Activated CD4-positive, alpha-beta T cell treated with anti-CD3 and anti-CD28 coated beads, Interleukin-2, amount 50 U/mL, for 16 hours (primary cell): Measurements from ENCODE around the gene TRIM46.
"Not testable (repeated sequence)": the region's sequence is repeated elsewhere in the genome, so short reads cannot be mapped to it uniquely, and the experiment has no call there.

Experiments used
- DNase-seq: peaks from one replicate; pipeline ENCODE4 v3.0.0-alpha.2; 2020

Gene TRIM46

DNA sequence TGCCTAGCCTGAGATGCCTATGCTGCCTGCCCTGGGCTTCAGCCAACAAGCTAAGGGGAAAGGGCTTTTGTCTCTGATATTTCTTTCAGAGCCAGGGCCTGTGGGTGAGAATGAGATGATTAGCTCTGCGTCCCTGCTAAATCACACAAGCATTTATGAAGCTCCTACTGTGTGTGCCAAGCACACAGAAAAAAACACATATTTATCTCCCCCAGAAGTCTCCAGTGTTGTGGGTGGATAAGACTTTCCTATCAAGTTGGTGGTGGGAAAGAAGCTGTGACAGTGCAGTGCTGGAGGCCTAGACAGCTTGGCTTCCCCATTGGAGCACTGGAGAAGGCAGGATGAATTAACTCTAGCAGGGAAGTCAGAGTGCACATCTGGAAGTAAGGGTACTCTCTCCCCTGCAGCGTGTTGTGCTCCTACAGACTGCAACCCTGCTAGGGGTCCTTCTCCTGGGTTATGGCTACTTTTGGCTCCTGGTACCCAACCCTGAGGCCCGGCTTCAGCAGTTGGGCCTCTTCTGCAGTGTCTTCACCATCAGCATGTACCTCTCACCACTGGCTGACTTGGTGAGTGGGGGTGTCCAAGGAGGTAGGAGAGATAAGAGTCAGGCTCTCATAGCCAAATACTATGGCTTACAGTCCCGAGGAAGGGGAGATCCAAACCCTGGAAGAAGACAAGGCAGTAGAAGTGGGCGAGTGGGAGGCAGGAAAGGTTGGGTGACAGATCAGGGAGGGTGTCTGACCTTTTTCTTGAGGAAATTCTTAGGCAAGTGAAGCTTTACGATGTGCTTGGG lies 36.3 kb upstream of the TRIM46 start:
- DNase-seq, result no peak

GRCh38 chr1:155139895-155140629 lies 33.6 kb upstream of the TRIM46 start, which contains the start of gene DPM3:
TSS of gene DPM3 (minus strand) at chr1:155140531. CDS start at chr1:155140240, 291 bp downstream.
- DNase-seq, result peak; percentile 93

GRCh38 chr1:155140630-155140953 lies 33.1 kb upstream of the TRIM46 start:
- DNase-seq, result no peak

DNA sequence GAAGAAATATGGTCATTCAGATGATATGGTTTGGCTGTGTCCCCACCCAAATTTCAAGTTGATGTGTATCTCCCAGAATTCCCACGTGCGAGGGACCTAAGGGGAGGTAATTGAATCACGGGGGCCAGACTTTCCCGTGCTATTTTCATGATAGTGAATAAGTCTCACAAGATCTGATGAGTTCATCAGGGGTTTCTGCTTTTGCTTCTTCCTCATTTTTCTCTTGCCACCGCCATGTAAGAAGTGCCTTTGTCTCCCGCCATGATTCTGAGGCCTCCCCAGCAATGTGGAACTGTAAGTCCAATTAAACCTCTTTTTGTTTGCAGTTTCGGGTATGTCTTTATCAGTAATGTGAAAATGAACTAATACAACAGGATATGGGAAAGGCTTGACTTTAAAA lies 31.9 kb upstream of the TRIM46 start:
- DNase-seq, result no peak

DNA sequence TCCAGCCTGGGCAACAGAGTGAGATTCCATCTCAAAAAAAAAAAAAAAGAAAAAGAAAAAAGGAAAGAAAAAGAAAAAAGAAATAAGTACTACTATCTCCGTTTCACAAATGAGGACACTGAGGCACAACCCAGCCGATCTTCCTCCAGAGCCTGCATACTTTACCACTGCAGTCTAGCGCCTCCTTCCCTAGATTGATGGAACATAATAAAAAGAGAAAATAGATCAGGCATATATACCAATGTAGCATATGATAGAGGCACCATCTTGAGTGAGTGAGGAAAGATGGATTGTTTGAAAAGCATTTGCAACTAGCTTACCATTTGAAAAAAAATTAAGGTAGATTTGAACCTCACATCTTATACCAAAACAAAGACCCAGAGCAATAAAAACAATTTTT lies 28.2 kb upstream of the TRIM46 start:
- no peak for DNase-seq

DNA sequence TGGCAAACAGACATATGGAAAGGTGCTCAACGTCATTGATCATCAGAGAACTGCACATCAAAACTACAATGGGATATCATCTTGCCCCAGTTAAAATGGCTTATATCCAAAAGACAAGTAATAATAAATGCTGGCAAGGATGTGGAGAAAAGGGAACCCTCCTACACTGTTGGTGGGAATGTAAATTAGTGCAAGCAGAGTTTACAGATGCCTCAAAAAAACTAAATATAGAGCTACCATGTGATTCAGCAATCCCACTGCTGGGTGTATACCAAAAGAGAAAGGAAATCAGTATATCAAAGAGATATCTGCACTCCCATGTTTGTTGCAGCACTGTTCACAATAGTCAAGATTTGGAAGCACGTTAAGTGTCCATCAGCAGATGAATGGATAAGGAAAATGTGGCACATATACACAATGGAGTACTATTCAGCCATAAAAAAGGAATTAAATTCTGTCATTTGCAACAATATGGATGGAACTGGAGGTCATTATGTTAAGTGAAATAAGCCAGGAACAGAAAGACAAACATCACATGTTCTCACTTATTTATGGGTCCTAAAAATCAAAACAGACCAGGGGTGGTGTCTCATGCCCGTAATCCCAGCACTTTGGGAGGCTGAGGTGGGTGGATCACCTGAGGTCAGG lies 17.5 kb upstream of the TRIM46 start:
- not testable (repeated sequence) for DNase-seq

GRCh38 chr1:155158991-155159390 lies 14.7 kb upstream of the TRIM46 start:
- DNase-seq, result no peak

- no peak for DNase-seq
Measured at GRCh38 chr1:155160128-155160527, 13.5 kb upstream of the TRIM46 start.

- not testable (repeated sequence) for DNase-seq
Measured at GRCh38 chr1:155162631-155163030, 11.0 kb upstream of the TRIM46 start.

GRCh38 chr1:155163785-155164184 lies 9.9 kb upstream of the TRIM46 start:
- not testable (repeated sequence) for DNase-seq

DNA sequence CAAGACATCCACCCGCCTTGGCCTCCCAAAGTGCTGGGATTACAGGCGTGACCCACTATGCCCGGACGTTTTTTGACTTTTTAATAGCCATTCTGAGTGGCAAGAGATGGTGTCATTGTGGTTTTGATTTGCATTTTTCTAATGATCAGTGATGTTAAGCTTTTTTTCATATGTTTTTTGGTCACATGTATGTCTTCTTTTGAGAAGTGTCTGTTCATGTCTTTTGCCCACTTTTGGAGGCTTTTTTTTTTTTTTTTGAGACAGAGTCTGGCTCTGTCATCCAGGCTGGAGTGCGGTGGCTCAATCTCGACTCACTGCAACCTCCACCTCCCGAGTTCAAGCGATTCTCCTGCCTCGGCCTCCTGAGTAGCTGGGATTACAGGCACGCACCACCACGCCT lies 9.0 kb upstream of the TRIM46 start:
- DNase-seq, result not testable (repeated sequence)

GRCh38 chr1:155166051-155166470 lies 7.6 kb upstream of the TRIM46 start:
- DNase-seq, result no peak

GRCh38 chr1:155166471-155167165 lies 7.0 kb upstream of the TRIM46 start:
- no peak for DNase-seq

DNA sequence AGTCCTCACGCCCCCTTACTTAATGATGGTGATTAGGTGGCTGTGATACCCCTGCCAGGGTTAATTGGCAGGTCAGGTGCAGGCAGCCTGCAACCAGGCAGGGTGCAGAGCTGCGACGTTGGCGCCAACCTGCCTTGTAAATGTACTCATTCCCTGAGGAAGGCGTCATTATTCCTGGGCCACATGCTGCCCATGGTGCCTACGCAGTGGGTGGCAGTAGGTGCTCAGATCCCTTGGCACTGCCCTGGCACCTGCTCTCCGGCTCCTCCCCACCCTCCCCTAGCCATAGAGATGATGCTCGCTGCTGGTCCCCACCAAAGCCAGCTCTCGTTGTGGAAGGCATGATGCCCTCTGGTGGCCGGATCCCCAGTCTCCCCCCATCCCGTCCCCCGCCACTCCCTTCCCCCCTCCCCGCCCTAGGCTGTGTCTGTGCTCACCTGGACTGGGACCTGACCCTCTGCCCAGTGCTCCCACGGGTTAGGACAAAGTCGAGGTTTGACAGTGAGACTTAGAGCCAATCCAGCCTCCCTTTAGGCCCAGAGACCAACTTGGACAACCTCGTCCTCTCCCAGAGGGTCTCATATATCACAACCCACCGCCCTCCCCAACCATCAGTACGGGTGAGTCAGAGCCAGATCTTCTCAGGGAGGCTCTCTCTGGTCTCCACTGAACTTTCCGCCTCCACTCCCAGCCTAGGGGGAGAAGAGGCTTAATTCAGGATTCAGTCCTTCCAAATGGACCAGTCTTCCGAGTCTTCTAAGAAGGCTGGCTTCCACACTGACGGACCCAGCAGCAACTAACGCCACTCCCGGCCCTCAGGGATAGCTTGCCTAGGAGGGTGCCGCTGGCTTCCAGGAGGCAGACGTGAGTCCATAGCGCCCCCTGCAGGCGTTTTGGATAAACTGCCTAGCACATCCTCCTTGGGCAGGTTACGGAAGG lies 6.2 kb upstream of the TRIM46 start:
- peak; percentile 89 for DNase-seq

DNA sequence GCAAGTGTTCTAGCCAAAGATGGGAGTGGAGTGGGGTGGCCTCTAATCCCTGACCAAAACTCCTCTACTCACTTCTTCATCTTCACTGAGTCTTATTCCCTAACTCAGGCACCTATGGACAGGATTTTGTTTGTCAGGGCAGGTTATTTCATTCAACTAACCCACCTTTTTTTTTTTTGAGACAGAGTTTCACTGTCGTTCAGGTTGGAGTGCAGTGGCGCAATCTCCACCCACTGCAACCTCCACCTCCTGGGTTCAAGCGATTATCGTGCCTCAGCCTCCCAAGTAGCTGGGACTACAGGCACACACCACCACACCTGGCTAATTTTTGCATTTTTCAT lies 5.6 kb upstream of the TRIM46 start:
- DNase-seq, result not testable (repeated sequence)

DNA sequence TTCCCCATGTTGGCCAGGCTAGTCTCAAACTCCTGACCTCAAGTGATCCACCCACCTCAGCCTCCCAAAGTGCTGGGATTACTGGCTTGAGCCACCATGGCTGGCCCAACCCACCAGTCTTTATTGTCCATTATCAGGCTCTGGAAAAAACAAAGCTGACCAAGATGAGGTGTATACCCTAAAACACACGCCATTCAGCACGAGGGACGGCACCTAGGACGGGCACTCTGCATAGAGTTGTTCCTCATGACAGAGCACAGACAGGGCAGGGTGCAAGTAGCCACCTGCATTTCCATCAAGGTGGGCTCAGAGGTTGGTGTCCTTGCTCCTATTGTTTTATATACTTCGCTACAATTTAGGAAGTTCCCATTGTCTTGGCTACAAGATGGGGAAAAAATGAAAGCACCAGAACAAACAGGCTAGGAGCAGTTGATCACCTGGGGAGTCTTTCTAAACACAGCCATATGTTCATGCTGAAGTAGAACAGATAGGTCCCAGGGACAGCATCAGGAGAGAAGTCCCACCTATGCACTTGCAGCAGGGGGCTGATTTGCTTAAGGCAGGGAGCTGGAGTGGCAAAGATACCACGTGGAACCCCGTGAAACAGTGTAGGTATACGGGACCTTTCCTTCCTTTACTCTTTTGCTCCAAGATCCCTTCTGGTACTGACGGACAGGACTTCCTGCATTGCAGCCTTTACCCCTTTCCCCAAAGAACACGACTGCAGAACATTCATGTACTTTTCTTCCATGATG lies 5.0 kb upstream of the TRIM46 start:
- no peak for DNase-seq

- DNase-seq, result no peak
Measured at GRCh38 chr1:155169541-155169940, 4.1 kb upstream of the TRIM46 start.

DNA sequence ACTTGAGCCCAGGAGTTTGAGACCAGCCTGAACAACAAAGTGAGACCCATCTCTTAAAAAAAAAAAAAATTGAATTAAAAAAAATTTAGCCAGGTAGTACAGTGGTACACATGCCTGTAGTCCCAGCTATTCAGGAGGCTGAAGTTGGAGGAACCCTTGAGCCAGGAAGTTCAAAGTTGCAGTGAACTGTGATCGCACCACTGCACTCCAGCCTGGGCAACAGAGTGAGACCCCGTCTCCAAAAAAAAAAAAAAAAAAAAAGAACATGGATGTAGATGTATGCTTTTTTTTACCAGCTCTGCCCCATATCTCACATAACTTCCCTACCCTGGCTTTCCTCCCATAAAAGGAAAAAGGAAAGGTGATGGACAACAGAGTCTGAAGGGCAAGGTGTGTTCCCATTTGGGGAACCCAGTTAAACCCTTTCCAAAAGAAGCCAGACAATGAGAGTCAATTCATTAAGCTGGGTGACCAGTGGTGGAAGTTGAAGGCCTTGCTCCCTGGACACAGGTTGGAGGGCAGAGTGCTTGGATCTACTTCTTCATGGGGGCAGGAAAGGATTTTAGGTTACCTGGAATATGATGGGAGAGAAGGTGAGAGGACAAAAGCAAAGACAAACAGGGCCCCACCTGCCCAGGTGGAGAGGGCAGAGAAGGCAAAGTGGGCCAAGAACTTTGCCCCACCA lies 3.4 kb upstream of the TRIM46 start:
- no peak for DNase-seq

- DNase-seq, result no peak
Measured at GRCh38 chr1:155170806-155171205, 2.8 kb upstream of the TRIM46 start.

GRCh38 chr1:155171836-155172731 lies 1.6 kb upstream of the TRIM46 start:
- DNase-seq, result no peak
